Suppressor macrophage (primary cell): ENCODE measurements around the gene BICD2.
"Not testable (repeated sequence)": the region's sequence is repeated elsewhere in the genome, so short reads cannot be mapped to it uniquely, and the experiment has no call there.

Source experiments
- DNase-seq, 4 experiments: peaks; one replicate each; pipeline ENCODE4 v3.0.0-alpha.2; 2020 to 2022

The BICD2 gene

GRCh38 chr9:92770360-92770995 is 5.8 kb upstream of the BICD2 start:
- peak; percentile 23 to 66 (median 64) for DNase-seq

- no peak for DNase-seq
Observed at GRCh38 chr9:92769990-92770359, 5.3 kb upstream of the BICD2 start.

- peak; percentile 47 to 69 (median 50) for DNase-seq
Observed at GRCh38 chr9:92769286-92769685, 4.7 kb upstream of the BICD2 start.

- not testable (repeated sequence) for DNase-seq
Observed at GRCh38 chr9:92768816-92769215, 4.2 kb upstream of the BICD2 start.

GRCh38 chr9:92767066-92768054 is 2.7 kb upstream of the BICD2 start:
- no peak for DNase-seq

- DNase-seq = peak; percentile 98 to 100 (median 99)
Observed at GRCh38 chr9:92764988-92765936, 629 bp upstream of the BICD2 start.

- DNase-seq = peak in 3 of 4 experiments; percentile 56 to 70 (median 61)
Observed at GRCh38 chr9:92763721-92764380, 782 bp downstream of the BICD2 start.

GRCh38 chr9:92762781-92763708 is 1.6 kb downstream of the BICD2 start:
- DNase-seq = peak in 3 of 4 experiments; percentile 34 to 41 (median 39)

DNA sequence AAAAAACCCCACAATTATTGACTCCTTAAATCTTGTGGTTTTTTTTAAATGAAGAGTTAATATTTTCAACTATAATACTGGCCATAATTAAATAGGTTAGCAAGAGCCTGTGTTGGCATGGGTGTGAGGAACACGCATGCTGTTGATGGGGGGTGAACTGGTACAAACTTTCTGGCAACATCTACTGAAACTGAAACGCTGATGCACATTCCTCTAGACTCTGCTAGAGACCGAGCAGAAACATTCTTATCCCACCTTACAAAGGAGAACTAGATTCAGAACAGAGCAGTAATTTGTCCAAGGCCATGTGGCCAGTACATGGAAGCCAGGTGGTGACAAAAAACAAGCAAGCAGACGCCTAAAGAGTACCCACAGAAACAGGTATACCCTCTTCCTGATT is 2.4 kb downstream of the BICD2 start:
- DNase-seq = no peak

- peak in 1 of 4 experiments; percentile 15 for DNase-seq
Observed at GRCh38 chr9:92761686-92762085, 2.9 kb downstream of the BICD2 start.

- DNase-seq = no peak
Observed at GRCh38 chr9:92760494-92760893, 4.1 kb downstream of the BICD2 start.

DNA sequence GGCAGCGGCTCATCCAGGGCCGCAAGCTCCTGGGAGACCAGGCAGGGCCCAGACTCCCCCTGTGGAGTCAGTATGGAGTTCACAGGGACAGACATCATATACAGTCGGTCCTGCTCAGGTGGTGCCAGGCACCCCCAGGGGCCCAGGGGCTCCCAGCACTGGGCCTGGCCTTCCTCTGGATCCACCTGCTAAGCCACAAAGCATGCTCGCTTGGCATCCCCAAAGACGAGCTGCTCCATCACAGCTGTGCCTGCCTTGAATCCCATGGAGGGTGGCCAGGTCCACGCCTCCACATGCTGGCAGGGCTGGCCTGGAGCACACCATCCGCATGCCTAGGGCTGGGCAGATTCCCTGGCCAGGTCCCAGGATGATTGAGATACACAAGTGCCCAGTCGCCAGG is 4.6 kb downstream of the BICD2 start:
- DNase-seq = no peak

- DNase-seq = no peak
Observed at GRCh38 chr9:92759446-92759845, 5.2 kb downstream of the BICD2 start.

DNA sequence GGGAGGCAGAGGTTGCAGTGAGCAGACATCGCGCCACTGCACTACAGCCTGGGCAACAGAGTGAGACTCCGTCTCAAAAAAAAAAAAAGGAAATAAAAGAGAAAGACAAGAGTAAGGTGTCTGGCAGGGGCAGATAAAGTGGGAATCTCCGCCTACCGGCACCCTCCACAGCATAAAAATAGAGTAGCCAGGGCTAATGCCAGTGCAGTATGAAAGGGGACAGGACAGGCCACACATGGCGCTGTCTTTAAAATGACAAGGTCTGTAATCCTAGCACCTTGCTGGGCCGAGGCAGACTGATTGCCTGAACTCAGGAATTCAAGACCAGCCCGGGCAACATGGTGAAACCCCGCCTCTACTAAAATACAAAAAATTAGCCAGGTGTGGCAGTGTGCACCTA is 7.8 kb downstream of the BICD2 start:
- DNase-seq = no peak

DNA sequence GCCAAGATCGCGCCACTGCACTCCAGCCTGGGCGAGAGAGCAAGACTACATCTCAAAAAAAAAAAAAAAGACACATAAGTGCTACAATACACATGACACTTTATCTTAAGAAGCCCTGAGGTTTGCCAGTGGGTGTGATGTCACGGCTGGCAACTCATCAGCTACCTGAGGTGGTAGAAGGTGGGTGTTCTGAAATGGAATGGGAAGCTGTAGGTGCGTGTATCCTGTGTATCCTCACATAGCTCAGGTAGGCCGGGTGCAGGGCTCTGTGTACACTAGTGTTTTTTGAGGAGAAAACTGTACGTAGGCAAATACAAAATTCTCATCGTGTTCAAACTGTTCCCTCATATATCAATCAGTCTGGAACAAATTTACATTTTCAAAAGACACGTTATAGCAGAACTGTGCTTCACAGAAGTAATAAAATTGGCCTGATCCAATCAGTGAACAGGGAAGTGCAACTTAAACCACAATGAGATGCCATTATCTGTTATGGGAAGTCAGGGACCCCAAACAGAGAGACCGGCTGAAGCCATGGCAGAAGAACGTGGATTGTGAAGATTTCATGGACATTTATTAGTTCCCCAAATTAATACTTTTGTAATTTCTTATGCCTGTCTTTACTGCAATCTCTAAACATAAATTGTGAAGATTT is 10.4 kb downstream of the BICD2 start:
- DNase-seq = peak in 1 of 4 experiments; percentile 36

GRCh38 chr9:92752812-92753404 is 11.7 kb downstream of the BICD2 start:
- DNase-seq = no peak

- peak; percentile 59 to 80 (median 74) for DNase-seq
Observed at GRCh38 chr9:92749934-92750315, 14.7 kb downstream of the BICD2 start.

DNA sequence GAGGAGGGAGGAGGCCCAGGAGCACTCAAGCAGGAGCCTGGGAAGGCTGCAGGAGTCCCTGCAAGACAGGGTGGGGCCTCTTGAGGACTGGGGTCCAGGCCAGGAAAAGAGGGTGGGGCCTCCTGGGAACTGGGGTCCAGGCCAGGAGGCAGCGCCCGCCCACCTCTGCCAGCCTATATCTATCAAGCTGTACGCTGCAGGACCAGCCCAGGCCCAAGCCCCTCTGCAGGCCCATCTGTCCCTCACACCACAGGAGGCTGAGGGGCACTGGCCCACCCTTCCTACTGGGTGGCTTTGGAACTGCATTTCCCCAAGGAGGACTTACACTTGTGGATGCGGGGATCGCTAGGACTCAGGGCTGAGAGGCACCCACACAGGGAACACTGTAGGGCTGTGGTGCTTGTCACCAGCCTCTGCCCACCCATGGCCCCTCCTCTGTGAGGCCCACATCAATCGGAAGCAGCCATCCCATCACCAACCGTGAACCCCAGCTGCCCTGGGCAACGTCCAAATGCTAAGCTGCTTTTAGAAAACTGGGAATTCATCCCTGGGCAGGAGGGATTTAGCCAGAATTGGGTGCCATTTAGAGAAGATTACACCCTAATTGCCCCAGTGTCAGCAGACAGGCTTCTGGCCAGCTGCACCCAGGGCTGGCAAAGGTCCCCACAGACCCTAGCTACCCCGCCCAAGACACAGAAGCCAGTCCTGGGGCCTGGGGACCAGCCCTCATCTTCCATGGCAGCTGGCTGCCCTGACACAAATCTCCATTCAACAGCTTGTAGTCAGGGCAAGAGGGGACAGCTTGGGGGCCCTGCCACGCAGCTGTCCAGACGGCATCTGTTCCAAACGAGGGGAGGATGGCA is 15.3 kb downstream of the BICD2 start:
- no peak for DNase-seq

DNA sequence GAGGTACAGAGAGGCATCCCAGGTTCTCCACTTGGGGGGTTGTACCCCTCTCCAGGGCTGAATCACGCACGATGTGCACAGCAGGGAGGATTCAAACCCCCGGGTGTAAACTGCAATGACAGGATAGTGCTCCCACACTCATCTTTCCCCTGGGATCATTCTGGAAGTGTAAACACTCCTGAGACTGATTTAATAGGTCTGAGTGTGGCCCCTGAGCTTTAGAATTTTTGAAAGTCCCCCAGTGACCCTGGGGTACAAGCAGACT is 16.5 kb downstream of the BICD2 start:
- no peak for DNase-seq
